Activated CD8-positive, alpha-beta memory T cell treated with anti-CD3 and anti-CD28 coated beads for 24 hours (primary cell): ENCODE results near the gene AFAP1L2.

Source experiments
- DNase-seq: peaks from one replicate; pipeline ENCODE4 v3.0.0-alpha.2; 2020

Gene AFAP1L2, protein sequence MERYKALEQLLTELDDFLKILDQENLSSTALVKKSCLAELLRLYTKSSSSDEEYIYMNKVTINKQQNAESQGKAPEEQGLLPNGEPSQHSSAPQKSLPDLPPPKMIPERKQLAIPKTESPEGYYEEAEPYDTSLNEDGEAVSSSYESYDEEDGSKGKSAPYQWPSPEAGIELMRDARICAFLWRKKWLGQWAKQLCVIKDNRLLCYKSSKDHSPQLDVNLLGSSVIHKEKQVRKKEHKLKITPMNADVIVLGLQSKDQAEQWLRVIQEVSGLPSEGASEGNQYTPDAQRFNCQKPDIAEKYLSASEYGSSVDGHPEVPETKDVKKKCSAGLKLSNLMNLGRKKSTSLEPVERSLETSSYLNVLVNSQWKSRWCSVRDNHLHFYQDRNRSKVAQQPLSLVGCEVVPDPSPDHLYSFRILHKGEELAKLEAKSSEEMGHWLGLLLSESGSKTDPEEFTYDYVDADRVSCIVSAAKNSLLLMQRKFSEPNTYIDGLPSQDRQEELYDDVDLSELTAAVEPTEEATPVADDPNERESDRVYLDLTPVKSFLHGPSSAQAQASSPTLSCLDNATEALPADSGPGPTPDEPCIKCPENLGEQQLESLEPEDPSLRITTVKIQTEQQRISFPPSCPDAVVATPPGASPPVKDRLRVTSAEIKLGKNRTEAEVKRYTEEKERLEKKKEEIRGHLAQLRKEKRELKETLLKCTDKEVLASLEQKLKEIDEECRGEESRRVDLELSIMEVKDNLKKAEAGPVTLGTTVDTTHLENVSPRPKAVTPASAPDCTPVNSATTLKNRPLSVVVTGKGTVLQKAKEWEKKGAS

DNA sequence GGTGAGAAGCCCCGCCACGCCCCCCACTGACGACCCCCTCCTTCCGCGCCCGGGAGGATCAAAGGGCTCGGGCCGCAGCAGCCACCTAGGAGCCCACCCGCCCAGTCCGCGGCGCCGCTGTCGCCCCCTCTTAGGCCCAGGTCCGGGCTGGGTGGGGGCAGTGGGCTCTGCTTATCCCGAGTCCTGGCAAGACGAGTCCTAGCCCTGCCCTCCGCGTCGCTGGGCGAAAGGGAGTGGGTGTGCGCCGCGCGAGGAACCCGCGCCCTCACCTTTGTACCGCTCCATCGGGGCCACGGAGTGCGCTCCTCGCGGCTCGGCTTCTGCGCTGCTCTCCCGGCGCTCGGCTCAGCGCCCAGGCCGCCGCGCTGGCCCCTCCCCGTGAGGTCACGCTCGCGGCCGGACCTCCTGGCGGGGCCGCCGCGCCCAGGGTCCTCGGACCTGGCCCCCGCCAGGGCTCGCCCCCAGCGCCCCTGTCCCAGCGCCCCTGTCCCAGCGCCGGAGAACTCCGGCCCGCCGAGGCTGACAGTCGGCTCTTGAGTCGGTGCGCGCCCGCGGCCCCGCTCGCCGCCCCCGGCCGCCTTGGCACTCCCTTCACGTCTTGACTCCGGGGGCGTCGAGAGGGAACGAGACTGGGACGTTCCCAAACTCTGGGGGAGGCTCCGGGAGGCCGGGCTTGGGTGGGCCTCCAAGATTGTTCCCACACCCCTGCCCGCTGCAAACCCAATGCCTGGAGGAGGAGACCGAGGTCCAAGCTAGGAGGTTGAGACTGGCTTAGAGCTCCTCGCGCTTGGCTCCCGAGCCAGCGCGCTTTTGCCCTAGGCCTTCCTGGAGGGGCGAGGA is at the start of gene AFAP1L2:
AFAP1L2 (minus strand) TSS at position 332 of the 840 bp plus-strand sequence; CDS start at position 285, 47 bp downstream.
- no peak for DNase-seq

DNA sequence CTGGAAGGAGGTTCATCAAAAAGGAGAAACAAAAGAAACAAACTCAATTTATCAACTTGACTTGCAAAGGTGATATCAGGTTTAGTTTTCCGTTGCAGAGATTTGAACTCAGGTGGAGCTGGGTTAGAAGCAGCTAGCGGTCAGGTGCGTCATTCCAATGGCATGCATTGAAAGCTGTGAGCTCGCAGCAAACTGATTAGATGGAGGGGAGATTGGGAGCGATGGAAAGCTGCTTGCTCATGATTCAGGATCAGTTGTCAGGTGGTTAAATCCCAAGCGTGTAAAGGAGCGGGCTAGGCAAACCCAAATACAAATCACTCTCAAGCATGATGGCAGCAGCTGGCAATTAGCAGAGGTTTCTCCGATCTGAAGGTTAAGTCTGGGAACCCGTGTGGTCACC is 49.3 kb upstream of the AFAP1L2 start:
- no peak for DNase-seq

DNA sequence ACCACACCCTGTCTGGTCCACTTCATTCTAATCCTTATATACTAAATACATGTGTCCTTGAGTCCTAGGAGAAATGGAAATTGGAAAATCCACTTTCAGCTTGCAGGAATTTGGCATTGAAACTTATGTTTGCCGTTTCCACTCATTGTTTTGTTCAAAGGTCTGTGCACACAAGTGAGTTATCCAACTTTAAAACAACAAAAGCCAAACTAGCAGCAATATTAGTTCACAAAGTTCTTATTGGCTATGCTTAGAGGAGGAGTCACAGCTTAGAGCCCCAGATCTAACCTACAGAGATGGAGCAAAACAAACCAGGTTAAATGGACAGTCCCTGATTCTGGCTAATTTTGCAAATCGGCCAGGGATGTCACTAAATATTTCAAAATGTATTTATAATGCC is 44.6 kb upstream of the AFAP1L2 start:
- no peak for DNase-seq

DNA sequence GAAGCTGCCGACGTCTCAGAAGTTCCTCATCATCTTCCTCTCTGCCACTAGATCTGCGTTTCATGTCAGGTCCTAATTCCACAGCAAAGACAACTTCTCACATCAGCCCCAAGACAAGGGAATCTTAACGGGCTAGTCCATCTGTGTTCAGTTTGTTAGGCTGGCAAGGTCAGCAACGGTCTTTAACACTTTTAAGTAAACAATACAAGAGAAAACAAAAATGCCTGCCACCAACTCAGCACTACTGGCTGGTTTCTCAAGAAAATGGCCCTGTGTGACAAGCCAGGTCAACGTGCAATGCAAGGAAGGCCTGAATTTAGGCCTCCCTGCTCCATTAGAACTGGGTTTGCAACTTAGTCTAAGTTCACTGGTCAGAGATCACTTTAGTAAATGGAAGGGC is 41.0 kb upstream of the AFAP1L2 start:
- no peak for DNase-seq

GRCh38 chr10:114444819-114445218 is 40.5 kb upstream of the AFAP1L2 start:
- DNase-seq = no peak

GRCh38 chr10:114442091-114442630 is 37.9 kb upstream of the AFAP1L2 start:
- no peak for DNase-seq

- DNase-seq = no peak
These were observed 36.8 kb upstream of the AFAP1L2 start for GRCh38 chr10:114441107-114441506.

GRCh38 chr10:114437473-114438292 is 33.4 kb upstream of the AFAP1L2 start:
- DNase-seq = no peak

- no peak for DNase-seq
These were observed 32.6 kb upstream of the AFAP1L2 start for GRCh38 chr10:114436941-114437340.

- DNase-seq = no peak
These were observed 28.3 kb upstream of the AFAP1L2 start for GRCh38 chr10:114432566-114433093.

DNA sequence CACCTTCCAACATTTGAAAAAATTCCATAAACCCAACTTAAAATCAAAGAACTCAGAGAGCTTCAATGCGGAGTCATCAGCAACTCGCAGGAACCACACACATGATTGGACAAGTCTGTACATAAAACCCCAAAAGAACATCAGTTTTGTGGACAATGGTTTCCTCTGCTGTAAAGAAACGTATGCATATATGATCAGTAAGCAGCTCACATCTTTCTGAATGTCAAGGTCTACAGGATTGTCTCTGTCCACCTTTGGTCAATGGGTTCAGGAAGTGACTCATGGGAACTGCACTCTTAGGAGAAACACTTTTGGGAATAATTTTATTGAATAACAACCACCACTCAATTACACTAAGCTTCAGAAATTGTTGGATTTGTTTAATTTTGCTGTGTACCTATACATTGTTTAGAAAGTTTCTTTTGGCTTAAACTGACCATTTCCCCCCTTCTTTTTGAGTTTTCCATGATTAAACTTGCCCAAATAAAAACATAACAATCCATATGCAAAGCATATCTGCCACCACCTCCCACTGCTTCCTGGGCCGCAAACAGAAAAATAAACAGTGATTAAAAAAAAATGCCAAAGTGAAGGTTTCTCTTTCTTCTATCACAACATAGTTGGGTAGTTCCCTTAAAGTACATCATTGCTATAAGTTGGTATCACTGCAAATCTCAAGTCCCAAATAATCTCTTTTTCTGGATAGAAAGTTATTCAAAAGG is 27.3 kb upstream of the AFAP1L2 start:
- DNase-seq = no peak

DNA sequence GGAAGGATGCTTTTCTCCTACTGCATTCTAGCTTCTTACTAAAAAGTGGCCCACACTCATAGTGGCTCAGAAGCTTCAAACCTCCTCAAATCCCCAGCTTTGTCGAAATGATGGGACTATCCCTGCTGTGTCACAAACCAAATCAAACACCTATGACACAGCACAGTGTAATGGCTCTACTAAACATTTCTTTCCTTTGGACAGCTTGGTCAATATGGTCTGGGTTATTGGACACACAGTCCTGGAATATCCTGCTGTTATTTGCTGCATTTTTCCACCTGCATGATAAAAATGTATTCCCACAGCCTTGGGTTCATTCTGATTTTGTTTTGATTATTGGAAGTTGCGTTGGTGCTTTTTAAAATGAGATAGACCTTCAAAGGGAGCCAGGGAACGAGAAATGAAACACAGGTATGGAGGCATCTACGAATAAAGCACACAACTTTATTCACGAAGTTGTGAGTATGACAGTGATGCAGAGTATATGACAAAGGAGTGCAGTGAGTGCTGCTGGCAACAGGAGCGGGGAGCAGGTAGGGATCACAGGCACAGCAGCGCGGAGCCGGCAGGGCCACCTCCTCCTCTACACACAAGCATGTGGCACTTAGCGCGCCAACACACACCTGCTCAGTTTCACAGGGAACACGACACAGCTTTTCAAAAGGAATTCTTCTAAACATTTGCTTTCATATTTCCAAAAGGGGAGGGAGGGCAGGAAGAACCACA is 26.5 kb upstream of the AFAP1L2 start:
- DNase-seq = no peak

DNA sequence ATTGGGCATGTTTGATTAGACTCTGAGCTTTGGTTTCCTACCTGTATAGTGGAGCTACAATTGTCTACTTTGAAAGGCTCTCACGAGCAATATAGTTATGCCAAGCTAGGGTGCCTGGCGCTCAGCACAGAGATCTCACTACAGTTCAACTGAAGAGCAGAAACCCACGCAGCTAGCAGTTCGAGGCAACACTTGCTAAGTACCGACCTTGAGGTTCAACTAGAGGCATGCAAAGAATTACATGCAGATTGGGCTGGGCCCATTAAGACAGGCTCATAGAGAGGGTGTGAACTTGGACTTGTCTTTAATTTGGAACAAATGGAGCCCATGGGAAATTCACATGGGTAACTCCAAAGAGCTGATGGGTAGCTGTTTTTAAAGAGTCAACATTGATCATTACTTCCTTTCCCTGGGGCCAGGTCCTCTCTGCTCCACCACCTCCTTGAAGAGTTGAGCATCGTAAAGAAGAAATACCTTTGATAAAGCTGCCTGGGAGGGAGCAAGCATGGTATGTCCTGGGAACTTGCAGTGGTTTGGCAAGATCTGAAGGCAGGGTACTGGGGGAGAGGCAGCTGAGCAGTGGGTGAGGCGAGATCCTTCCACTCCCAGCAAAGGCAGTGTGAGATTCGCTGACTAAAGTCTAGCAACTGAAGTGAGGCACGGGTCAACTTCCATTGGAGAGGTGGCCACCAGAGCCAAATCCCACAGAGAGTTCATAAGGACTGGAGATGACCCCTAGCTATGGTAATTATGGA is 25.5 kb upstream of the AFAP1L2 start:
- DNase-seq = no peak

GRCh38 chr10:114427124-114427852 is 23.0 kb upstream of the AFAP1L2 start:
- no peak for DNase-seq

DNA sequence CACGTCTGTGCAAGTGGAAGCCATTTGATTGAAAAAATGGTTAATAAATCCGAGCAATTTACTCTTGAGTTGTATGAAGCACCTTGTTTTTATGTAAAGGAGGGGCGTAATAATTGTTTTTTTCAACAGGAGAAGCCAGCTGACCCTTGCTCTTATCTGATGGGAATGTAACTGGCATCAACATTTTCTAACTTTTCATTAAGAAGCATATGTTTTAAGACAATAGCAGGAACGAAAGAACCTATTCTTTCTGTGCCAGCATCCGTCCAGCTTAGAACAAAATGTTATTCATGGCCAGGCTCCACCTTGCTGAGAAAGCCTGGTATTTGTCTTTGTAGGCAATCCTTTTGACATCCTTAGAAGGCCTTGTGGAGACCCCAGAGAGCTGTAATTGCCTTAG is 22.2 kb upstream of the AFAP1L2 start:
- no peak for DNase-seq

GRCh38 chr10:114420811-114421485 is 16.6 kb upstream of the AFAP1L2 start:
- DNase-seq = no peak

DNA sequence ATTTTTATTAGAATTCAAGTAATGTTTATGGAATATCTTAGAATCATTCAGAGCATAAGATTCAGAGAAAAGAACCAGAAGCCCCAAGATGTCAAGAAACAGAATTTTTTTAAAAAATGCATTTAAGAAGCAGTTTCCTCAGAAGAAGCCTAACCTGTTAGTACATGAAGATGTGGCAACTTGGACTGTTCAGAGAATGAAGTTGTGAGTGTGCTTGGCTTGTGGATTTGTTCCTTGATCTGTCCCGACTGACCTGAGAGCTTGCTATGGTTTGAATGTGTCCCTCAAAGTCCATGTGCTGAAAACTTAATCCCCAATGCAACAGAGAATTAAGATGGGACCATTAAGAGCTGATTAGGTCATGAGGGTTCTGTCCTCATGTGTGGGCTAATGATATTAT is 13.8 kb upstream of the AFAP1L2 start:
- DNase-seq = no peak
